DMS114 treated with DMSO at 0.1 percent for 48 hours (cell line): ENCODE results near the gene MYPN.
"Not testable (repeated sequence)": the region's sequence is repeated elsewhere in the genome, so short reads cannot be mapped to it uniquely, and the experiment has no call there.

Source experiments
- DNase-seq: peaks from one replicate; lab custom pipeline; 2025; ENCODE audit not compliant: unreplicated experiment; lab: John Stamatoyannopoulos, UW

MYPN gene

DNA sequence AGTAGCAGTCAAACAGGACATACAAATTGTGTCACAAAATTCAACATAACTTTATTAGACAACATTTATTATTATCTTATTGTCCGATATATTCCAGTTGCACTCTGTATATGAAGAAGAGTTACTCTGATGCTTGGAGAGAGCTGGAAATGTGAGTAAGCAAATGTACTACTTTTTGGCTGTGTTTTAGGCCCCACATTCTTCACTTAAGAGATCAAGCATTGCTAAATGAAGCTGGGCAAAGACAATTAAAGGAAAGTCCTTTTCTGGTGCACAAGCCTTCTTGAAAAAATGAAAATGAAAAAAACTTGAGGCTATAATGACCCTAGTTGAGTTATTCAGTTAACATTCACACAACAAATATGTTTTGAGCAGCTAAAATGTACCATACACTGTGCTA, 26.1 kb downstream of the MYPN start:
- DNase-seq, result no peak

DNA sequence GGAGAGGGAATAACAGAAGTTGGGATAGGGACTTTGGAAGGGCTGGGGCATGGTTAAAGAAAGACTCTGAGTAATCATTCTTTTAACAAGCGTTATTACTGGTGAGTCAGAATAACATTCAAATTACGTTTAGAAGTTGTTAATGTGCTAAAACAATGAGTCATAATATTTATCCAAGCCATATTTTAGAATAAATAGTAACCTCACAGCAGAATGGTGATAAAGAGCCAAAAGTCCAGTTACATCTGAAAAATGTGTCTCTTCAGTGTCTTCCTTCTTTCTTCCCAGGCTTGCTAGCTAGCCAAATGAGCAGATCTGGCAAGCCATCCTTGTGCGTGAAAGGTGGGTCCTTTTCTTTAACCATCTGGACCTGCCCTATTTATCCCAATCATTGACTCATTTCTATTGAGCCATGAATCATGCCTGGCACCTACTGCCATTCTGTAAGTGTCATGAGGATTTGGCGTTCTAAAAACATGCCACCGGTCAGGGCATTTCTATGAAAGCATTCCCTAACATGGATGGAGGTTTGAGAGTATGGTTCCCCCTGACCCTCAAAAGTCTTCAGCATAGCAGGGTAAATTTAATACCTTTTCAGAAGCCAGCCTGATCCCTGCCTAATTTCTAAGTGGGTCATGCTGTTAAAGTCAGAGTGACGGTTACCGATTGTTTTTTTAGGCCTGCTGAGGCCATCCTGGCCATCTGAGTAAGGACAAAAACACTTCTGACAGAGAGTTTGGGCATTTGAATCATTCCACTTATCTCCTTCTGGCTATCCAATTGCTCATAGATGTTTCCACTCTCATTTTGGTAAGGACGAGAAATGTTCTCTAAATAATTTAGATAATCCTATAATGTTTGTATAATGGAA, 26.9 kb downstream of the MYPN start:
- DNase-seq, result no peak

DNA sequence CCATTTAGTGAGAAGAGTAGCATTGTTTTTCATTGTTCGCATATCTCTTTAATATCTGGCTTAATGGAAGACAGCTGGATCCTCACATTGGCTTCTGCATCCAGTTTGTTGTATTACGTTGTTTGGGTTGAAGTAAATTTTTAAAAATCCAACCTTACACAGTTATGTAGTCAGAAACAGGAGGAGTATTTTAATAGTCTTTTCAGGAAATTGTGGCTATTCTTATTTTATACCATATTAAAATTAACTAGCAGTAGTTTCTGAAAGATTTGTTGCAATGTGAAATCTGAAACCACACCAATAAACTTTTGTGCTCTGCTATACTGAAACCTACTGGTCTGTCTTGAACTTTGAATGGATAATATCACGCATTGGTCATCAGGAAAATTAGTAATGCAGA, 27.9 kb downstream of the MYPN start:
- DNase-seq, result no peak

DNA sequence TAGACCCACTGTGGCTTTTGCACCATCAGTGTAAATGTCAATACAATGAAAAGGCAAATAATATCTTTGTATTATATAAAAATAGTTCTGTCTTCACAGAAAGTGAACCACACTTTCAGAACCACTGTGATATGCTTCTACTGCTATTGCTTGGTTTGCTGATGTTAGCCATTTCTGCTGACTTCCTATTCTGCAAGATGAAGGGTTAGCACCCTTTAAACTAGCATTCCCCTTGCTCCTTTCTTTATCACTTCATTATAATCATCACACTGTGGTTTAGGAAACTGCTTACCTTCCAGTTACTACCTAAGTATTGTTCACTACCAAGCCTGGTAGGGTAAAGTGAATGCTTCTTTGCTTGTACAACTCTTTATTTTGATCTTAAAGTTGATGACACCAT, 29.2 kb downstream of the MYPN start:
- no peak for DNase-seq

DNA sequence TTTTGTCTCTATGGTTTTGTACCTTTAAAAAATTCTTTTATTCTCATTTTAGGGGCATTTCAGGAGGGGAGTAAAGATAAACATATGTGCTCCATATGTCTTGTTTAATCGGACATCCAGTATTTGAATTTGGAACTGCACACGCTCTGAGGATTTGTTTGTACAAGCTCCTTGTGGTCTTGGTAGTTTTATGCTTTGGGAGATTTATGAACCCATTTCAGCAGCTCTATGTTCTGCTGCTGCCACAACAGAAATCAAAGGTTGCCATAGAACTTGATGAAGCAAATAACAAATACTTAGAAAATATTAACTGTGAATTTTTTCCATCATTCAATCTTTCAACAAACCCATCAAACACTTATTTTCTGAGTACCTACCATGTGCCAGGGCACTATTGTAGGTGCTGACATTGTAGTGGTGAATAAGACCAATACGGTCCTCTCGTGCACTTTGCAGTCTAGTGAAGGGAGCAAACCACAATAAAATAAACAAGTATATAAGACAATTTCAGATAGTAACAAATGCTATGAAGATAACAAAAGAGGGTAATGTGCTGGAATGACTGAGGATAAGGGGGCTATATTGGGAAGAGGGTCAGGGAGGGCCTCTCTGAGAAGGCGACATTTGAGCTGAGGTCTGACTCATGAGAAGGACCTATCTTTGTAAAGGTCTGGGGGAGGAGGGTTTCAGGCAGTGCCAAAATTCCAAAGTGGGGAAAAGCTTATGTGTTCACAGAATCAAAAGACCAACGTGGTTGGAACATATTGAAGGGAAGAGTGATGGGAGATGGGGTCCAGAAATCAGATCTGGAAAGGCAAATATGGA, 30.4 kb downstream of the MYPN start:
- no peak for DNase-seq

DNA sequence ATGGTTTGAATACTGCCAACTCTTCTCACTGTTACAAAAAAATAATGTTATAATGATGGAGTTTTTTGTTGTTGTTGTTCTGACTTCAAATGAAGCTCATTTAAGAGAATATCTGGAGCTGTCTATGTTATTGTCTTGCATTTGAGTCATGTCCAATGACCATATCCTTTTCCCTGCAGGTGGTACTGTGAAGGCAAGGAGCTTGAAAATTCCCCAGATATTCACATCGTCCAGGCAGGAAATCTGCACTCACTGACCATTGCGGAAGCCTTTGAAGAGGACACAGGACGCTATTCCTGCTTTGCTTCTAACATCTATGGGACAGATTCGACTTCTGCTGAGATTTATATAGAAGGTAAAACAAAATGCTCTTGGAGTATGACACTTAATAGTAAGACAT, 33.5 kb downstream of the MYPN start:
- no peak for DNase-seq

DNA sequence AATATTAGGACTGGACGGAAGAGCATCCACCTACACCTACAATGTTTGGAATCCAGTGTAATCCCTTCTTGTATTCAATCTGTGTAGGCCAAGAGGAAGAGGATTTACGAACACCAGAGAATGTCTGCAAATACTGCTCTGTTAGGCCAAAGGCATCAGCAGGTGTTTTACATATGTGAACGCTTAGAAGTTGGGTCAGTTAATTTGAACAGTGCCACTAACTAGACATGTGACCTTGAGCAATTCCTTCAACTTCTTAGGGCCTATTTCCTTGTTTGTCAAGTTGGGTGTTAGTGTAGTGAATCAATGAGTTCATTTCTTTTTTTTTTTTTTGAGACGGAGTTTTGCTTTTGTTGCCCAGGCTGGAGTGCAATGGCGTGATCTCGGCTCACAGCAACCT, 35.4 kb downstream of the MYPN start:
- DNase-seq, result no peak

DNA sequence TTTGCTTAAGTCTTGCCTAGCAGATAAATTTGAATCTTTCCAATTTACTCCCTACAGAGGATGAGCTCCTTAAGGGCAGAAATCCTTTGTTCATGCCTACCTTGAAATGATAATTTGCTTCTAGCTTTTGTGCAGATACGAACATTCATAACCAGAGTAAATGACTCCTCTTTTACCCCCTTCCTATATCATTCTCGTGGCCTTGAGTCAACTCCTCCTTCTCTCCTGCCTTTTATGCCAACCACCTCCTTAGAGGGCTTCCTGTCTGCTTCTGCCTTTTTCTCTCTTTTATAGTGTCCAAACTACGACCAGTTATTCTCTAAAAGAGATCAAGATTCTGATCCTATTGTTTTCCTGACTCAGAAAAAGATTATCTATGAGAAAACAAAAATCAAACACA, 36.4 kb downstream of the MYPN start:
- no peak for DNase-seq

DNA sequence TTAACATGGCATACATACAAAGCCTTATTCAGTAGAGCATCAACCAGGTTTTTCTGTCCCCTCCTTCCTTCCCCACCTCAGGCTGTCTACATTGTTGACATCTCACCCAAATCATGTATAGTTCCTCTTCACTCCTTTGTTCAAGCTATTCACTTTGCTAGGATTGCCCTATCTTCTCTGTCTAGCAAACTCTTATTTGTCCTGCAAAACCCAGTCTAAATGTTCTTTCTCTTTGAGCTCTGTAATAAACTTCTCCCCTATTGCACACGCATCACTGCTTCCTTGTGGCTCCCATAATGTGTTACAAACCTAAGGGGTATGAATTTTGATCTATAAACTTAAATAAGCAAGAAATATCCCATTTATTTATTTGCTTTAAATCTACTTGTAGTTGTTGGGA, 36.8 kb downstream of the MYPN start:
- no peak for DNase-seq

DNA sequence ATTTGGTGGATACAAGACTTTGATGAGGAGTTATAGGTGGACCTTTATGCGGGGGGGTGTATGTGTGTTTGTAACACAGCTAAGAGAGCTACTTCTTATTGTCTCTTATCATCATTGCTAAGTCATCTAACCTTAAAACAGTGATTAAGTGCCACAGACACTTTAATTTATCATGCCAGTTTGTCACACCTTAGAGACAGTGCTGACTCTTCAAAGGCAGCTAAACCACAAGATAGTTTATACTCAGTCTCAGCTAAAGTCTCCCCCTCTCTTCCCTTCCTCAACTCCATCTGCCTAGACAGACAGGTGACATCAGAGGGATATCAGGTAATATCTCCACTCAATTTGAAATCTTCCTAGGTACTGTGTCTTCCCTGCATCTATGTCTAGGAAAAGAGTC, 42.2 kb downstream of the MYPN start:
- no peak for DNase-seq

DNA sequence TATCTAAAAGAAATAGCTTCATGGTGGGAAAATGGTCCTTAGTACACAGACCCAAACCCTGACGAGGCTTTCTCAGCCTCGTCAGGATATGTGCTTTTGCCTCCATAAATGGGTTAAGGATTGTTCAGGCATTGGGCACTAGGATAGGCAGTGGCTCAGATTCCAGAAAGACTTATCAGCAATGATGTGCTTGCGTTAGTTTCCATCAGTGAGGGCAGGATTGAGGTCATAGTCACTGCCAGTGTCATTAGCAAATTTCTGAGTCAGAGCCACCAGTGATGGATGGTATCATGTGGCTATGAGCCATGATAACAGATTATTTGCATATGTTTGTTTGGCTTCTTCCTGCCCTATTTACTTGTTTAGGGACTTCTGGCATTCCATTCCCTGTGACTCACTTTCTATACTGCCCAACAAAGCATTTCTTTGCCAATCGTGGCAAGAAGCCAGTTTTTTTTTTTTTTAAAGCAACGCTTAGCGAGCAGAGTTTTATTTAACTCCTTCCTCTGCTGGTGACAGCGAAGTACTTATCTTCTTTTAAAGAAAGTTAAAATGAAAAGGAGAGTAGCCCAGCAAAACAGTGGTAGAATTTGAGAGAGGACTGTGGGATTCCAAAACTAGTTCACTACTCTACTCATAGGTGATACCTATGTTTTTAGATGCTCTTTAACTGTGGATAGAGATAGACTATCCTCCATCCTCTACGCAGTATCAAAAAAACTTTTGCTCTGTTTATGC, 44.4 kb downstream of the MYPN start:
- DNase-seq, result no peak

DNA sequence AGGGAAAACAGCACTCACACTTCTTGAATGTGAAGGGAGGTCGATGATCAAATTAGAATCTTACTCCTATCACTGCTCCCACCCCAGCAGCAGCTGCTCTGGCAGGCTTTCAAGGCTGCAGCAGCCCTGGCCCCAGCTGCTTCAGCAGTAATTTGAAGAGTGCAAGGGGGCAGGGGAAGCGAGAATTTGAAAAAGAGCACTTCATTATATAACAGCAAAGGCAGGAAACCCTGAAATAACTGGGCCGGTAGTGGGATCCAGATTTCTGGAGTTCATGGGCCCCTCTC, 44.9 kb downstream of the MYPN start:
- DNase-seq, result no peak

DNA sequence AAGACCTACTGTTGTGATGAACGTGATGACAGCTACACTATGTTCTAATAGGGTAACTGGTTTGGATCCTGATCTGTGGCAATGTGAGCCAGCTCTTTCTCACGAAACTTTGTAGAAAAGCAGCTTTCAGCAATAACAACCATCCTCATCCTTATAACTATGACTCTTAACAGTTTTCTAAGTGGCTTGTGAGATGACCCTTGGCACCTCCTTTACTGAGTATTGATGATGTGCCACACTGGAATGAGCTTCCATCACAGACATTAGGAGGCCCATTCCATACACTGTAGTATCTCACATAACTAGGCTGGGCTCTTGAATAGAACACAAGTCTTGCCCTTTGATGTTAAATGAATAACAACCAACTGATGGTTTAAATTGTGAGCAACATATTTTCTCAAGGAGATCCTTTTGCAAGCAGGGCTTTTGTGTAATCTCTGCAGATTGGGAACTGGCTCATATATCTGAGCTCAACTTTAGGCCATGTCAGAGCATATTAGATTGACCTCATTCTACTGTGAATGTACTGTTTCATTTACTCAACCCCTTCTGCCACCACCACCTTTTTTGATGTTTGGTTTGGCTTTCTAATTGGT, 46.4 kb downstream of the MYPN start:
- DNase-seq, result no peak

DNA sequence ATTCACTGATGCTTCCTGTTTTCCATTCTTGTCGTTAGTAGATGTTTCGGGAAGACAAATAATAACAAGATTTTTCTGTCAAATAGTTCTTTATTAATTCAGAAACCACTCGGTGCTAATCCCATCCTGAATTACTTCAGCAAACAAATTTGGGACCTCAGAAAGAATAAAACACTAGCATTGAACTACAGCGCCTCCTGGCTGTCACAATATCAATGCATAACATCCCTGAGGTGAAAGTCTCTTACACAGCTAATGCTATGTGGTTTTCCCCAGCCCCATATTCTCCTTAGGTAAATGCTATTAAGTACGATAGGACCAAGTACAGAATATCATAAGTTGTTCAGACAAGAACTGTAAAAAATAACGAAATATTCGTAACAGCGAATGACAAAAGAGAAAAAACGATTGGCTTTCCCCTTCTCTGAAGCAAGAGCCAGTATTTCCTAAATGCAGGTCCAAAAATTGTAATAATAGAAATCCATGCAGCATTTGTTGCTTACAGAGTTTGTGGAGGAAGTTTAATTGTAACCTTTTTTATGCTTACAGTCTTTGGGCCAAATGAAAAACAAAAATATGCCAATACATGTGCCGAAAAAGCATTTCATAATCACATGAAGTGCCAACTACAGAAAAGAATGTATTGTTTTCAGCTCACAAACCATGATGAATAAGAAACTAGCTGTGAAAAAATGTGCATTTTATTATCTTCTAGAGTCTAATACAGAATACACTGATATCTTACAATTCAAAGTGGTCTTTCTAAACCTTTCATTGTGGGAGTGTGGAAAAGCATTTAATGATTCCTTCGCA, 47.3 kb downstream of the MYPN start:
- DNase-seq, result no peak

DNA sequence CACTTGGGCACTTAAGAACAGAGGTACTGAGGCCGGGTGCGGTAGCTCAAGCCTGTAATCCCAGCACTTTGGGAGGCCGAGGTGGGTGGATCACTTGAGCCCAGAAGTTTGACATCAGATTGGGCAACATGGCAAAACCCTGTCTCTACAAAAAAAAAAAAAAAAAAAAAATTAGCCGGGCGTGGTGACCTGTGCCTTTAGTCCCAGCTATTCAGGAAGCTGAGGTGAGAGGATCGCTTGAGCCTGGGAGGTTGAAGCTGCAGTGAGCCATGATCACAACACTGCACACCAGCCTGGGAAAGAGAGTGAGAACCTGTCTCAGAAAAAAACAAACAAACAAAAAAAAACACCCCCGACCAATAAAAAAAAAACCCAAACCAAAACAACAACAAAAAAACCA, 48.2 kb downstream of the MYPN start:
- not testable (repeated sequence) for DNase-seq

DNA sequence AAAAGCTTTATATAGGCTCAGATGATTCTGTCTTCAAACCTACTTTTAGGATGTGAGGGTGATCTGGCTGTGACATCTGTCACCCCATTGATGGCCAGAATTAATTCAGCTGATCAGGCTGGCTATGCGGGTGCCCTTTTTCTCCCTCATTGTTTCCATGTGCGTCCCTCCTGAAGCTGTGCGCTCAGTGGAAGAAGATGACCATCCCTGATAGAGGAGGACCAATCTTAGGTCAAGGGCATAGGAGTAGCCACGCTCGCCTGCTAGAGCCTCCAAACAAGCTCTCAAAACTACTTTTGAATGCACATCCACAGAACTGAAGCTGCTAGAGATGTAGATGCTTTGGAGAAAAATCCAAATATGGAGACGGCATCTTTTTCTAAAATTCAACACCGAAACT, 48.7 kb downstream of the MYPN start:
- no peak for DNase-seq

DNA sequence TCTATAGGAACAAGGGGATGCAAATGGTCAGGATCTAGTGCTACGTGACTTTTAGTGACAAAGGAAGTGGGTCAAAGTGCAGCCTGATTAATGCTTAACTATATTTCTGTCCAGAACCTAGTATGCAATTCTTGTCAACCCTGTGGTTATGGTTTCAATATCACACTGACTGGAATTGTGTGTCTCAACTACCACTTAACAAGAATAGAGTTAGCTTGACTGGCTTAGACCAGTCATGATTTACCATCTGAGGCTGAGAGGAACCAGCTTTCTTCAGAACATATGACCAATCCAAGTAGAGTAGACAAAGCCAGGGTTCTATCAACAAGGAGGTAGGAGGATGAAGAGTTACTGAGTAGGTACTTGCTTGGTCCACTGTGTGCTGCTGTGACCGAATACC, 54.4 kb downstream of the MYPN start:
- no peak for DNase-seq

DNA sequence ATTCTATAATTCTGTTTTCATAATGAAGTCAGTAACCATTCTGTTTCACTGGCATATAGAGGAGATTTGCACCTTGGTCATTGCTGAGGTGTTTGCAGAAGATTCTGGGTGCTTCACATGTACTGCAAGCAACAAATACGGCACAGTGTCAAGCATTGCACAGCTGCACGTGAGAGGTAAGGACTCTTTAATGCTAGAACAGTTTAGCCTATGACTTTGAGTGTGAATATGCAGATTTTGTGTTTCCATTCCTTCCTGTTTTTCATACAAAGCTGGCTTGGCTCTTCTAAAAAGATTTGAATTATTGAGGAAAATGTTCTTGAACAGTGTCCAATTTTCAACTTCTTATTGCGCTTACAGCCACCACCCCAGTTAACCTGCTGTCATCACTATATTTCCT, 56.4 kb downstream of the MYPN start:
- no peak for DNase-seq

DNA sequence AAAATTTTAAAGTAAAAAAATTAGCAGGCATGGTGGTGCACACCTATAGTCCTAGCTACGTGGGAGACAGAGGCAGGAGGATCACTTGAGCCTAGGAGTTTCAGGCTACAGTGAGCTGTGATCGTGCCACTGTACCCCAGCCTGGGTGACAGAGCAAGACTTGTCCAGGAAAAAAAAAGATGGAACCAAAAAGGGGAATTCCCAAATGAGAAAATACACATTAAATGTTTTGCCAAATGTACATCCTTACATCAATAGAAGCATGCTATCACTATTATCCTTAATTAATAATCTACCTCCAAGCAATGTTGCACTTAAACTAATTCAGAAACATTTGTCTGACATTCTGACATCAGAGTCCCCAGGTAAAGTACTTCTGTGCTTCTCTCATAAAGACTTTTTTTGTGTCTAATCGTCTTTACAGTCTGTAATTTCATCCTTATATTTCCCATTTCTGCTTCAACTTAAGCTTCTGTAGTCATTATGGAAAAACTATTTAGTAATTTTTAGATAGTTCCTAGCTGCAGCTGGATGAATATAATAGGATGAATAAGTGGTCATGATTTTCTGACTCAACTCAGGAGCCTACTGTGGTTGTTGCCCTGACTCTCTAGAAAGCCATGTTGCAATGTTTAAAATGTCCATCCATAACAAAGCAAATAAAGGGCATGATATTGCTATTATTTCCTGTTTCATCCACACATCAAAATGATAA, 57.7 kb downstream of the MYPN start:
- no peak for DNase-seq

DNA sequence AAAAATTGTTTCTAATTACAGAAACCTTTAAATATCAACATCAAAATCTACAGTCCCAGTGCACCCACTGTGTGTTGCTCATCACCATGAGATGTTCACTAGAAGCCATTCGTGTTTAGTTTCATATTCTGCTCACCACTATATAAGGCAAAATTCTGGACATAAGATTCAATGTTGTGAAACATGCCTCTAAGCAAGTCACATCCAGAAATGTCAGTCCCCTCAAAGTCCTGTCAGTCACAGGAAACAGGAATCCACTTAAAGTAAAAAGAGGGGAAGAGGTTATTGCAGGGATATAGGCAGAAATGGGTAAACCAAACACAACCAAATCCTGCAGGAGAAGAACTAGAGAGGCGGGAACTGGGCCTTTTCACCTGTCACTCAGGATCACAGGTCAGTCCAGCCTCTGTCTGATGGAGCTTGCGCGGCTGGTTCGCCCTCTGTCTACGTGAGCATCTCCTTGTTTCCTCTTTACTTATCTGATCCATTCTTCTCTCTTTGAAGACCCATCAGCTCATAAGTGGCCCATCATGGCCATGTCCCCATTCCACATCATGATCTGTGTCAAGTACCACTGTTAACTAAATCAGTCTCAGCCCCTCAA, 58.4 kb downstream of the MYPN start:
- DNase-seq, result no peak
